A549 treated with DMSO at 1 μM for 4 hours (cell line): ENCODE data around the gene MDK. TPM values are rescaled to one million over a fixed set of nuclear protein-coding genes. Genes with fewer than 3 reads are reported as not detected.

Experiments used
- total RNA-seq: library from RNA; stranded (reverse); fragments of 200-300 nt; extraction: Qiagen RNA extraction; gene quantifications from 5 replicates; pipeline ENCODE4 v1.2.3, GENCODE V29; 2022; ENCODE audit warnings: low read depth

The MDK gene
- total RNA-seq: 17.4 to 20.2 TPM (median 18.4 TPM) in 5 replicates

GRCh38 chr11:46381048-46381818 is at the start of gene MDK:
Gene MDK, plus strand, starts transcription at chr11:46381669. Its CDS starts 389 bp downstream, at chr11:46382058.

GRCh38 chr11:46346886-46347636 is 34.4 kb upstream of the MDK start, which contains the start of gene DGKZ:
Gene DGKZ, plus strand, starts transcription at chr11:46347463. Its CDS starts 197 bp downstream, at chr11:46347660.

GRCh38 chr11:46391578-46392420 is 10.3 kb downstream of the MDK start, which contains the start of gene CHRM4:
Gene CHRM4, minus strand, starts transcription at chr11:46391776. Its CDS starts 5,219 bp downstream, at chr11:46386557.

Other genes with a start within 250 kb of the MDK start
- gene CREB3L1, start 104.0 kb upstream of the MDK start, total RNA-seq: 4.5 to 7.4 TPM (median 5.0 TPM) in 5 replicates
- gene DGKZ, start 34.2 kb upstream of the MDK start, total RNA-seq: 38.1 to 55.2 TPM (median 46.4 TPM) in 5 replicates
- 0.56 to 1.0 TPM (median 0.59 TPM) in 5 replicates for gene CHRM4, start 10.1 kb downstream of the MDK start, total RNA-seq
- gene AMBRA1, start 212.4 kb downstream of the MDK start, total RNA-seq: 15.3 to 17.4 TPM (median 16.8 TPM) in 5 replicates
- 4.7 to 6.8 TPM (median 5.6 TPM) in 5 replicates for gene HARBI1, start 235.6 kb downstream of the MDK start, total RNA-seq
- 52.5 to 61.4 TPM (median 55.8 TPM) in 5 replicates for gene ATG13, start 235.9 kb downstream of the MDK start, total RNA-seq